ENCODE measurements around the gene ESYT3.
"Not testable (repeated sequence)": the region's sequence is repeated elsewhere in the genome, so short reads cannot be mapped to it uniquely, and the experiment has no call there.

ESYT3 gene

DNA sequence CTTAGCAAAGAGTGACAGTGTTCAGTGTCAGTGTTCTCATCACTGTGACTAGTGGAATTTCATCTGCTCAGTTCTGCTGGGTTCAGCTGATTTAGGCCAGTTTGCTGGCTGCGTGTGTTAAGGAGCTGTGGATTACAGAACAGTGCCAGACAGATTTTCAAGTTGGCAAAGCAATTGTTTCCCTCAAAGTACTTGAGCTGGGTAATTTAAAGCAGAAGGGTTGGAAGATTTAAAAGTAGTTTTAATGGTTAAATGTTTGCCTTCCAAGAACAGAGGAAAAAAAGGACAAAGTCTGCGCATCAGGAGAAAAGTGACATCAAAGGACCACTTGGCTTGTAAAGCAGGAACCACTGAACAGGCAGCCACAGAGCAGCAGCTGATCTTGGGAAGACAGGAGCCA is 8.7 kb downstream of the ESYT3 start:
- no peak for DNase-seq

- DNase-seq, result no peak
These were observed 9.4 kb downstream of the ESYT3 start for GRCh38 chr3:138443521-138444503.

GRCh38 chr3:138445236-138445635 is 10.8 kb downstream of the ESYT3 start:
- DNase-seq, result no peak

- no peak for DNase-seq
These were observed 11.2 kb downstream of the ESYT3 start for GRCh38 chr3:138445654-138446053.

DNA sequence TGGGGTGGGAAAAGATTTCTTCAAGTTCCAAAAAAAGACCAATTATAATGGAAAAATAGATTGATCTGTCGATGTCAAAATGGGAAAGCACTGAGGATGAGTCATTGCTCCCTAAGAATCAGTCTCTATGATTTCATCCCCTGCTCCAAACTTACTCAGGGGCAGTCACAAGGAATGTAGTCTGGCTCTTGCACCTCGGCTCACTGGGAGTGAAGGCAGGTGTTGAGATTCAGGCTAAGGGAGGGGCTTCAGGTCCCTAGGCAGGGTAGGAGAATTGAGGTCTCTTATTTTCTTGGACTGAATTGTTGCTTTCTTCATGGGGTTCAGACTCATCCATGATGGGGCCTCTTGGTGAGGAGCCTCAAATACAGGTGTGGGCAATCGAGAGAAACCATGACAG is 14.2 kb downstream of the ESYT3 start:
- DNase-seq, result no peak

GRCh38 chr3:138449490-138449889 is 15.1 kb downstream of the ESYT3 start:
- DNase-seq, result no peak

- no peak for DNase-seq
These were observed 15.8 kb downstream of the ESYT3 start for GRCh38 chr3:138450181-138450580.

- no peak for DNase-seq
These were observed 16.4 kb downstream of the ESYT3 start for GRCh38 chr3:138450704-138451424.

- no peak for DNase-seq
These were observed 17.3 kb downstream of the ESYT3 start for GRCh38 chr3:138451595-138452162.

DNA sequence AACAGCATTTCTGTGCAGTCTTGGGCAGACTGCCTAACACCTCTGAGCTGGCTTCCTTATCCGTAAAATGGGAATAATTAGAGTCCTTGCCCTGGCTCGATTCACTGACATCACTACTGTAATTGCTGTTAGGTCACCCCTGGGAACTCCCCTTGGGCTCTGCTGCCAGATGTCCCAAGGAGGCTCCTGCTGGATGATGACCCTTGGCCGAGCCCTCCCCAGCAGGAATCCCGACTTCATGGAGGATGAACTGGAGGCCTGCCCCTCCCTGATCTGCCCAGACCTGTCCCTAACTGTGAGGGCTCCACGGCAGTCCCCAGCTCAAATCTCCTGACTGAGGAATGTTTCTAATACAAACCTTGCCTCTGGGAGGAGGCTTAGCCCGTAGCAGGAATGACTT is 18.0 kb downstream of the ESYT3 start:
- DNase-seq, result no peak

DNA sequence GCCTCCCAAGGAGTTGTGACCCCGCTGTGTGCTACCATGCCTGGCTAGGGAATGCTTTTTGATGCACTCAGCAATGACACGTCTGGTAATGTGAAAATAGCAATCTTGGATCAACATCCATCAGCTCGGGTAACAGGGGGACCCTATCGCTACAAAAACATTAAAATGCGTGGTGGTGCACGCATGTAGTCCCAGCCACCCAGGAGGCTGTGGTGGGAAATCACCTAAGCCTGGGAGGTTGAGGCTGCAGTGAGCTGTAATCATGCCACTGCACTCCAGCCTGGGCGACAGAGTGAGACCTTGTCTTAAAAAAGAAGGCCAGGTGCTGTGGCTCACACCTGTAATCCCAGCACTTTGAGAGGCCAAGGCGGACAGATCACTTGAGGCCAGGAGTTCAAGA is 19.5 kb downstream of the ESYT3 start:
- not testable (repeated sequence) for DNase-seq

DNA sequence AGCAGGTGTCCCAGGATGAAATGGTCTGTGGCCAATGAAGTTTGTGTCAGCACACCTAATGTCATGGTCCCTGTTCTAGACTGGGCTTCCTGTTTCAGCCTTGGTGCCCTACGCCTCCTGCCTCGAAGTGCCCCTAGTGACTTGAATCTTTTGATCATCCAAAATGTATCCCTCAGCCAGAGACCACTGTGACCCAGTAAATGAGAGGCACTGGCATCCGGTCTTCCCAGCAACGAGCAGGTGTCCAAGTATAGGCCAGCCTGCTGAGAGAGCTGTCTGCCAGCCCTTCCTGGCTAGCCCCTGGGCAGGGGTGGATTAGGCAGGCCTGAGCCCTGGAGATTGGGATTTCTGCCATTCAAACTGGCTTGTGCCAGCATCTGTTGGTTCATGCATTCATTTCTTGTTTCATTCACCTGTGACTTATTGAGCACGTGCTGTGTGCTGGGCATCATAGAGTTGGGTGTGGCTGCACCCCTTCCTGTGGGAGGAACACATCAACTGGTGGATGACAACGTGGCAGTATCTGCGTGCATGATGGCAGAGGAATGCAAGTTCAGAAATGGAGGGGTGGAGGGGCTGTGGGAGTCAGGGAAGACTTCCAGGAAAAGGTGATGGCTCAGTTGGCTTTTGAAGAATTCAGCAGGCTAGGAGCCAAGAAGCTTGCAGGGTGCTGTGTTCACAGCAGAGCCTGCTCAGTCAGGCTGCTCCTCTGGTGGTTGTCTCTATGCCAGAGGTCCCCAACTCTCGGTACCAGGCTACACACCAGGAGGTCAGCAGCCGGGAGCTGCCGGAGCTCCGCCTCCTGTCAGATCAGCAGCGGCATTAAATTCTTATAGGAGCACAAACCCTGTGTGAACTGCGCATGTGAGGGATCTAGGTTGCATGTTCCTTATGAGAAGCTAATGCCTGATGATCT is 21.6 kb downstream of the ESYT3 start:
- DNase-seq, result no peak

DNA sequence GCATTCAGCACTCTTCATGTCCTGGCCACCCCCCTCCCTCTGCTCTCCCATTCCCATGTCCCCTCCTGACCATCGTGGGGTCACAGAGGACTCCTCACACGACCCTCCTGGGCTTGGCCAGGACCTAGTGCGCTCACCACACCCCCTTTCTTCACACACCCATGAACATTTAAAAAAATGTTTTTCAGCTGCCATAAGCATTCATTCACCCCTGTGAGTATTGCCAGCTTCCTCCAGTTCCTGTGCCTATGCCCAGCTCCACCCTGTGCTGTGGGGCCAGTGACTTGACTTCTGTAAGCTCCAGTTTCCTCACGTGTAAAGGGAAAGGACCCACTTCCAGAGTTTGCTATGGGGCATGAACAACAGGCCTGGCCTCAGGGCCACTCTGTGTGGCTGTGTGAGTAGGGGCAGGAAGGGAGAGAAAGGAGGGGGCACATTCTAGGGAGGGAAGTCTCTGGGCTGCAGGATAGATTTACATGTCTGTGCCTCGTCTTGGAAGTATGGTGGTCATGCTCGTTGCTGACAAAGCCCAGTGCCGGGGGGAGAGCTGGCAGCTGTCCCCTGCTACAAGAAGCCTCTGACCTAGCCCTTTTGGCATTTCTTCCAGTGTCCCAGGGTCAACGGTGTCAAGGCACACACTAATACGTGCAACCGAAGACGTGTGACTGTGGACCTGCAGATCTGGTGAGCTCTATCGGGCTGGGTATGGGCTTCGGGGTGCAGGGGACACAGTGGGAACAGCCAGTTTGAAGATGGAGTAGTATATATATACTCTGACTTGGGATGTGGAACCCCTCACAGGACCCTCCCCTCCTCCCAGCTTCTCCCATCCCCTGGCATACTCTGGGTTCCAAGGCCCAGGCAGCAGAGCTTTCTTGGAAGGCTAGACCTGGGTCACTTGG is 22.8 kb downstream of the ESYT3 start:
- no peak for DNase-seq

- no peak for DNase-seq
These were observed 23.7 kb downstream of the ESYT3 start for GRCh38 chr3:138457863-138458735.

GRCh38 chr3:138458774-138459499 is 24.5 kb downstream of the ESYT3 start:
- DNase-seq, result no peak

- no peak for DNase-seq
These were observed 25.5 kb downstream of the ESYT3 start for GRCh38 chr3:138459619-138460535.

GRCh38 chr3:138460536-138461205 is 26.3 kb downstream of the ESYT3 start:
- no peak for DNase-seq

DNA sequence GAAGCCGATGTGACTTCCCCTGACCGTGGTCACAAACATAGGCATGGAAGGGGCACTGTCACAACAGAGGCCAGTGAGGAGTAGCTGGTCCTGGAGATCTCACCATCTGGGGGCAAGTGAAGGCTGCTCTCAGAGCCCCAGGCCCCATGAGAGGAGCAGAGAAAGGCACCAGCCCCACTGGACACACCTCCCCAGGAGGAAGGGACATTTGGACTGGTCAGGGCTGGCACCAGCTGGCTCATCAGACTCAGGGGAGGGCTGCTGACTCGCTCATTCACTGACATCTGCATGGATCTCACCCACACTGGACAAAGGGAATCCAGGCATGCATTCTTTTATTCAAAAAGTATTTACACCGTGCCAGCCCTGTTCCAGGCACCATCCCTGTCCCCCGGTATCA is 26.8 kb downstream of the ESYT3 start:
- no peak for DNase-seq

Measured in NCI-H2081 (cell line).